ENCODE measurements around the gene TRAF7.

DNA sequence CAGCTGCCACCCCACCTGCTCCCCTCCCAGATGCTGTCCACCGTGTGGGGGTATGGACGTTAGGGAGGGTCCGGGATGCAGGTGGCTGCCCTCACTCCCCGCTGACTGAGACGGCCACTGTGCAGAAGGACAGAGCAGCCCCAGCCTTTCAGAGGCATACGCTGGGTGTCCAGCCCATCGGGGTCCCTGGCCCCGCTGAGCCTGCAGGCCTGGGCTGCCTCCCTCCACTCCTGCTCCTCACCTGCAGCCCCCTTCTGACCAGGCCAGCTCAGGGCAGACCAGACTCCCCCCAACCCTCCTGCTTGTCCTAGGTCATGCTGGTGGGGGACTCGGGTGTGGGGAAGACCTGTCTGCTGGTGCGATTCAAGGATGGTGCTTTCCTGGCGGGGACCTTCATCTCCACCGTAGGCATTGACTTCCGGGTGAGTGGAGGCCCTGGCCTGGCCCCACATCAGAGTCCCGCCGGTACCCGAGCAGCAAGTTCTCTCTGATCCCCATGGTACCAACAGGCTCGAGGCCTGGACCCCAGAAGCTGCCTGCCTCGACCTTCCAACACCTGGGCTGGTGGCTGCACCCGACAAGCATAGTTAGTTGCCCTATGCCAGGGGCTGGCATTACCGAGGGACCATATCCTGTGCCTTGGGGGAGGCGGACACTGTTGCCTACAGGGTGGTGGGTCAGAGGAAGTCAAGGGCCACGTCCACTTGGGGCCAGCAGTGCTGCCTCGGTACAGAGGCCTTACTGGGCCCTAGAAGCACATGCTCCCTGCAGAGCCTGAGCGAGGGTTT is 5.8 kb upstream of the TRAF7 start:
- TF ChIP-seq, protein P1, sequence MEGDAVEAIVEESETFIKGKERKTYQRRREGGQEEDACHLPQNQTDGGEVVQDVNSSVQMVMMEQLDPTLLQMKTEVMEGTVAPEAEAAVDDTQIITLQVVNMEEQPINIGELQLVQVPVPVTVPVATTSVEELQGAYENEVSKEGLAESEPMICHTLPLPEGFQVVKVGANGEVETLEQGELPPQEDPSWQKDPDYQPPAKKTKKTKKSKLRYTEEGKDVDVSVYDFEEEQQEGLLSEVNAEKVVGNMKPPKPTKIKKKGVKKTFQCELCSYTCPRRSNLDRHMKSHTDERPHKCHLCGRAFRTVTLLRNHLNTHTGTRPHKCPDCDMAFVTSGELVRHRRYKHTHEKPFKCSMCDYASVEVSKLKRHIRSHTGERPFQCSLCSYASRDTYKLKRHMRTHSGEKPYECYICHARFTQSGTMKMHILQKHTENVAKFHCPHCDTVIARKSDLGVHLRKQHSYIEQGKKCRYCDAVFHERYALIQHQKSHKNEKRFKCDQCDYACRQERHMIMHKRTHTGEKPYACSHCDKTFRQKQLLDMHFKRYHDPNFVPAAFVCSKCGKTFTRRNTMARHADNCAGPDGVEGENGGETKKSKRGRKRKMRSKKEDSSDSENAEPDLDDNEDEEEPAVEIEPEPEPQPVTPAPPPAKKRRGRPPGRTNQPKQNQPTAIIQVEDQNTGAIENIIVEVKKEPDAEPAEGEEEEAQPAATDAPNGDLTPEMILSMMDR (conservative IDR thresholded peaks at IDR 0.05): no peak
- no peak for TF ChIP-seq EZH2 (IDR thresholded peaks at IDR 0.05; ENCODE audit: low read depth)

All from PC-9 (cell line).